ENCODE data around the gene CHGA.

The CHGA gene

DNA sequence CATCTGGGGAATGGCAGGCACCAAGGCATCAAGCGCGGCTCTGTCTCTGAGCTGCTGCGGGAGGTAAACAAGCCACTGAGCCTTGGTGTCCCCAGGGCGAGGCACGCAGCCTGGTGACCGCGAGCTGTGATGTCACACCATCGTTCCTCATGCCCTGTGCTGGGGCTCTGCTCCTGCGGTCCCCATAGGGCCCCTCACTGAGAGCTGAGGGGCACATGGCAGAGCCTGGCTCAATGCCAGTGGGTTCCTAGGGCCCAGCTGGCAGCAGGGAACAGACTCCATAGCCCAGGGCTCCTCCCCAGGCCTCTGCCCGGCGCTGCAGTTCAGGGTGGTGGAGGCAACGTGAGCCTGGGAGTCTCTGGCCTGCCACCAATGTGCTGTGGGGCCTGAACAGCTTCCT lies 22.6 kb downstream of the CHGA start:
- no peak for DNase-seq (ENCODE audit: low read depth)

DNA sequence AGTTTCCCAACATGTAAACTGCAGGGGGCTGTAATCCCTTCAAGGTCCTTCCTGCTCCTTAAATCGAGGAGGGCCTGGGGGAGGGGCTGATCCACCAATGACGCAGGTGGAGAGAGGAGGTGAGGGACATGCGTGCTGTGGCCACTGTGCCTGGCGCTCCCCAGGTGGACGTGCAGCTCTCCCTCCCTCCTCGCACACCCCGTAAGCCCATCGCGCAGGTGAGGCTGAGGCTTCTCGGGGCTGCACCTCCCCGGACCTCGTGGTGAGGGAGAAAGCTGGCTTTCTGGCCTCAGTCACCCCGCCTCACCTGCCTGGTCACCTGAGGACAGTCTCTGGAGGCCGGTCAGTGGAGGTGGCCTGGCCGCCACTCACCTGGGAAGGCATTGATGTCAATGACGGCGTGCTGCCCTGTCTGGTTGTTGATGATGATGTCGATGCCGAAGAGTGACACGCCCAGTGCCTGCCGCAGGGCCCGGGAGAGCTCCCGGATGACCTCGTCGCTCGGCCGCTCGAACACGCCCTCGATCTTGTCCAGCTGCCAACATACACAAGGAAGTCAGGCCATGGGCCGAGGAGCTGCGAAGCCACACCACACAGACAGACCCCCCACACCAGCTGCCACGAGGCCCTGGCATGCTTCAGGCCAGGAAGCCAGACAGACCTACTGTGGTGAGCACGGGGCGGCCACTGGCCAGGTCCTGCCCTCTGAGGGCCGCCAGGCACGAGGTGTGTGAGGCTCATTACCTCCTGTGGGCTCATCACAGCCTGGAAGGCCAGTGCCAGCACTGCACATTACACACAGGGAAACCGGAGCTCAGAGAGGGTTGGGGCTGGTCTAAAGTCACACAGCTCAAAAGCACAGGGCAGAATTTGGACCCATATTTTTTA lies 23.3 kb downstream of the CHGA start:
- DNase-seq (ENCODE audit: low read depth), result no peak

DNA sequence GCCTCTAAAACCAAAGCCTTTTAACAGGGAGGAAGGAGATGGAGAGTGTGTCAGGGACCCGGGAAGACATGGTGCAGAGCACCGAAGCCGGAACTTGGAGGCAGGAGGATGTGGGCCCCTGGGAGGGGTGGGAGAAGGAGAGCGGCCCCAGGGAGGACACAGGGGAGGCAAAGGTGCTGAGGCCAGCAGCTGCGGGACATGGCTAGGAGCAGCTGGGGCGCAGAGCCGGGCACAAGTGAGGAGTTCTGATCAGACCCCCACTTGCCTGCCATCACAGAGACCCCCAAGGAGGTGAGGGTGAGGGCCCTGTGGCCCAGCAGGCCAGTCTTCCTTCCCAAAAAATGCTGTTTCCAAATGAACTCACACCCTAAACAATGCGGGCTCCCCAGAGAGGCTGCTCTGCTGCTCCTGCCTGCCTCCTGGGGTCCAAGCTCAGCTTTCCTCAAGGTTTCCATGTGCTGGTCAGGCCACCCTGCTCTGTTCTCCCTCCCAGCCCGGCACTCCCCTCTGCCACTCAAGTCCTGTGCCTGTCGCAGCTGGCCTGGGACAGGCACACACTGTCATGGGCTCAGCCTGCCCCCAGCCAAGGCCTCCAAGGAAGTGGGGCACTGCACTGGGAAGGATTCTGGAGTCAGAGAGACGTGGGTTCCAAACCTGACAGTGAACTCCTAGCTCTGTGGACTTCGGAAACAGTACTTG lies 24.0 kb downstream of the CHGA start:
- no peak for DNase-seq (ENCODE audit: low read depth)

DNA sequence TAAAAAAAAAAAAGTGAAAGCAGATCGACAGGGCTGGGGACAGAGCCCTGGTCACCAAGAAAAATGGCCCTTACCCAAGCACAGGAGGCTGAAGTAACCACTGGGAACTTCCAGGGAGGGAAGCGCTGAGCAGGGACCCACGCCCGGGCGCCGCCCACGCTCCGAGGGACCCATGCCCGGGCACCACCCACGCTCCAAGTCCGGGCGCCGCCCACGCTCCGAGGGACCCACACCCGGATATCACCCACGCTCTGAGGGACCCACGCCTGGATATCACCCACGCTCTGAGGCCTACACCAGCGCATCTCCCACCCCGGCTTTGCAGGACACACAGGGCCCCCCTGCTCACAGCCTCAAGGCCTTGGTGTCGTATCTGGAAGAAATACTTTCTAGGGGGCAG lies 25.7 kb downstream of the CHGA start:
- DNase-seq (ENCODE audit: low read depth), result no peak

DNA sequence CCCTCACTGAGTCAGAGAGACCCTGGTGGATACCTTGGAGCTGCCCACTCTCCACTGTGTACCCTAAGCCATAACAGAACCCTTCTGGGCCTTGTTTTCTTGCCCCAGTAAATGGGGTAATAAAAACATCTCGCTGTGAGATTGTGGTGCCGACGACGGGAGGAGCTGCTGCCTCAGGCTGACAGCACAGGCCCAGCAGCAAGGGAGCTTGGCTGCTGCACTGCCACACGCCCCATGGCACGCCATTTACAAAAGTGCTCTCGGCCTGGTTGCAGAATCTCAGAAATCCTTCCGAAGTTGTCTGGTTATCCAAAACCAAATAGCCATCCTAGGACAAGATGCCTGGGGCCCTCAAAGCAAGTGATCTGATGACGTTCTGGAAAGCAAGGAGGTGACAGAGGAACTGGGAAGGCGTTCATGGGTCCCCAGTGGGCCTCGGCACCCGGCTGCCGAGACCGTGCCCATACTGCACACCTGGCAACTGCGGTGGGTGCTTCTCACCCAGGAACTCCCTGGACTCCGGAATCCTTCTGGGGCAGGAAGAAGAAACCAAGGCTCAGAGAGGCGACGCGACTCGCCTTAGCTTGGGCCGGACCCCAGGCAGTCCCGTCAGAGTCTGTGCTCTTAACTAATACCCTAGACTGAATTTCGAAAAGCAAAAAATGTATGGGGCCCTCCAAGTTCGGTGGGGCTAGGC lies 26.7 kb downstream of the CHGA start:
- DNase-seq (ENCODE audit: low read depth), result no peak

DNA sequence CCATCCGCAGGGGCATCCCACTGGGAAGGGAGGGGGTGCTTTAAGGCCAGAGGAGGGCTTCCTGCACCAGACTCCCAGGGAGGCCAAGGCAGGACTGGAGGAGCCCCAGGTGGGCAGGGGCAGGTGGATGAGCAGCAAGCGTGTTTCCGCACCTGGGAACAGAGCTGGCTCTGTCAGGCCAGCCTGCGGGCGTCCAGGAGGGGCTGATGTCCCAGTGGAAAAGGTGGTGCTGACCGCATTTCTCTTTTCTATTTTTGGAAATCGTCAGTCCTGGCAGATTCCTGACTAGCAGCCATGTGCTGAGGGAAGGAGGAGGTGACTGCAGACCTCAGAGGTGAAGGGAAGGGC lies 27.2 kb downstream of the CHGA start:
- no peak for DNase-seq (ENCODE audit: low read depth)

DNA sequence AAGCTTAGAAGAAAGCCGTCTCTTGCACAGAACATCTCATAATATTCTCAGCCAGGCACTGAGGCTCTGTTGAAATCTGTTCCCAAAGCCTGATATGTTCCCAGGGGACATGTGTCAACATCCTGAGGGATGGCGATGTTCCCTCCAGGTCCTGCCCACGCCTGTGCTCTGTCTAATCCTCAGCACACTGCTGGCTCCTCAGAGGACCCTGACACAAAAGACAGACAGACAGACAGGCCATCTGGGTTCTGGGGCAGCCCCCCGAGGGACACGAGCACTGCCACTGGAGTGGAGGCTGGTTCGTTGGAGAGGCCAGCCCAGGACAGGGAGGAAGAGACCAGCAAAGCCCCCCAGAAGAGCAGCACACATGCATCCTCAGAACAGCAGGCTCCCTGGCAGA lies 27.8 kb downstream of the CHGA start:
- DNase-seq (ENCODE audit: low read depth), result no peak

DNA sequence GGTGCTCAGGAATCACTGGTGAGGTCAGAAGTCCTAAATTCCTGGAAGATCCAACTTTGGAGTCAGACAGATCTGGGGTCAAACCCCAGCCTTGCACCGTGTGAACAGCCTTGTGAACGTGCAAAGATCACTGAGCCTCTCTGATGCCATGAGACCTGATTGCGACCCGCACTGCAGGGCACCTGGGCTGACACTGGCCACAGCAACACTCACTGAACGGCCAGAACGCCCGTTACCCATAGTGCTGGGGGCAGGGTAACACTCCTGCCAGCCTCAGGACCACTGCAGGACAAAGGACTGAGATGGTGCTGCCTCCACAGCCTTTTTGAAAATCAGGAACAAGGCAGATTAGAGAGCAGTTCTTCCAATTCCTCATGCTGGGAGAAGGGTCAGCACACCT lies 28.3 kb downstream of the CHGA start:
- DNase-seq (ENCODE audit: low read depth), result no peak

DNA sequence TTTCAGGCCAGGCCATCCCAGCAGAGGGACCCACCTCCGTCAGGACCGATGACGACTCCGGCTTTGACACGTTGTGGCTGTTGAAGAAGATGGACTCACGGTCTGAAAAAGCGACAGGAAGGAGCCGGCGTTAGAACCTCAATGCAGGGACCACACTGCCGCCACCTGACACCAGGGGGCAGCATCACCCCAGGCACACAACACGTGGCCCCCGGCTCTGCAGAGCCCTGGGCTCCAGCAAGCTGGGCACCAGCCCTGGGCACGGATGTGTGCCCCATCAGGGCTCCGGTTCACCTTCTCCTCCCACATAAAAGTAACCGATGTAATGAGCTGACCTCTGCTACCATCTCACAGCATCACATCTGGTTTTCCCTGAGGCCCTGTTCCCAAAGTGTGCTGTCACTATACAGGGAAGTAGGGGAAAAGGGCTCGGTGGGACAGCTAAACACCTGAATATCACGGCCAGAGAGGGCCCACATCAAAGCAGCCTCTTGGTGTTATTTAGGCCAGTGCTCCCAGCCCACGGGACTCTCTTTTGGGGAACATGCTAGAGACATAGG lies 29.0 kb downstream of the CHGA start:
- DNase-seq (ENCODE audit: low read depth), result peak; percentile 33

DNA sequence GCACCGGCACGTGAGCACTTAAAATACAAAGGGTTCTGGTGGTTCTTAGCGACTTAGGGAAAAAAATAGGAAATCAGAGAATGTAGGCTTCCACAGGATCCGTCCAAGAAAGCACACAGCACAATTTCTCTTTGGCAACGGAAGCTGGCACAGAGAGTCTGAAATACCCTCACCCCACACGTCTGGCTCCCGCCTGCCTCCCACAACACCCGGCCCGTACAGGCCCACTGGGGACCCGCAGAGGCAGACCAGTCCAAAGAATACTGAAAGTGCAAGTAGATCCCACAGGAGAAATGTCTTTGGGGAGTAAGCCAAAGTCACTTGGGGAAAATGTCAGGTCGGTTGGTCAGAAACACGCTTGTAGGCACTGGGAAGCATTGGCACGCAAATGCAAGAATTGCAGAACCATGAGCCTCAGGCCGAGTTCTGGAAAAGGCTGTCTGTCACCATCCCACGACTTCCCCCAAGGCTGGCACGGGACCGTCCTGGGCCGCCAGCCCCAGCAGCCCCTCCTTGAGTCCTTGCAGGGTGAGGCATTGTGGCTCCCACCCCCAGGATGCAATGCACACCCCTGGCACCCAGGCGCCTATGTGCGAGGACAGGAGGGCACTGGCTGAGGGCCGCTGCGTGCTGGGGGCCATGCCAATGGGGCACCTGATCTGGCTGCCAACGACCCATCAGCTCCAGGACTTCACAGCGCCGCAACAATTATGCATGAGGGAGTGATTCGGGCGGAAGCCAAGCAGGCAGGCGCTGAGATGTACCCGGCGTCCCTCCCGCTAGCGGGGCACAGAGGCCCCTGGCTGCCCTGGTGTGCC lies 29.7 kb downstream of the CHGA start:
- DNase-seq (ENCODE audit: low read depth), result no peak

DNA sequence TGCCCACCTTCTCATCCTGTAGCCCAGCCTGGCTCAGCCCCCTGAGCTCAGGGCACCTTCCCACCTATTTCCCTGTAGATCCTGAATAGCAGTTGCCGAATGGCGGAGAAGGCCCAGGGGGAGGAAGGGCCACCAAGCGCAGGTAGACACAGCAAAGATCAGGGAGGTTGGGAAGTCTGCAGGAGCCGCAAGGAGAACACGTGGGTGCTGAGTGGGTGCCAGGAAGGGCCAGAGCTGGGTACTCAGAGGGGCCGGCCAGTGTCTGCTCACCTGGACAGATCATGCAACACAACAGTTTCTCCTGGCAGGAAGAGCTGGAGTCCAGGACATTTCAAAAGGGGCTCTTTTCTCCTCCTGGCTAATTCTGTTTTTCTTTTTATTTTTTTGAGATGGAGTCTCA lies 30.6 kb downstream of the CHGA start:
- DNase-seq (ENCODE audit: low read depth), result no peak

DNA sequence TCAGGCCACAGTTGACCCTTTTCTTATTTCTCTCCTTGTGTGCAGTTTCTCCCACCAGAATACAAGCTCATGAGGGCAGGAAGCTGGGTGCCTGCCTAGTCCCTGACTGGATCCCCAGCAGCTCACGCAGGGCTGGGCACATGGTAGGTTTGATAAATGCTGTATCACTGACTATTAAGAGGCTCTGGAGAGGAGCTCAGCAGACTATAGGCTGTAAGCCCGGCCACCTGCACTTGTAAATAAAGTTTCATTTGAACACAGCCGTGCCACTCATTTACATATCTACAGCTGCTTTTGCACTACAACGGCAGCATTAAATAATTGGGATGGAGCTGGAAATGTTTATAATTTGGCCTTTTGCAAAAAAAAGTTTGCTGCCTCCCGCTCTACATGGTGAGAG lies 32.0 kb downstream of the CHGA start:
- no peak for DNase-seq (ENCODE audit: low read depth)

DNA sequence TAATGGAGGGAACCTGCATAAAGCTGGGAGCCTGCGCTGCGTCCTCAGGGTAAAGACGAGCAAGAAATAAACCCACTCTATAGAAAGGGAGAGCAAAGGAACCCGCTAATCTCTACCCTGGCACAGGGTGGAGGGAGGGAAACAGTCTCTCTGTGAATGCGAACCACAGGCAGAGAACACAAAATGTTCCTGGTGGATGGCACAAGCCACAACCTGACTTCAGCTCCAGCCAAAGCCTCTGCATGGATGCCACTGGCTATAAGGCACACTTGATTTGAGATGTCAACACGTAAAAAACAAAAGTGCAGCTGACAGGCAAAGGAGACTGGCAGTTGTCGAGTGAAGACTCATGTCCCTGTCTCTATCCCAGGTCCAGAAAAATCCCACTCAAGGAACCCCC lies 32.4 kb downstream of the CHGA start:
- no peak for DNase-seq (ENCODE audit: low read depth)

DNA sequence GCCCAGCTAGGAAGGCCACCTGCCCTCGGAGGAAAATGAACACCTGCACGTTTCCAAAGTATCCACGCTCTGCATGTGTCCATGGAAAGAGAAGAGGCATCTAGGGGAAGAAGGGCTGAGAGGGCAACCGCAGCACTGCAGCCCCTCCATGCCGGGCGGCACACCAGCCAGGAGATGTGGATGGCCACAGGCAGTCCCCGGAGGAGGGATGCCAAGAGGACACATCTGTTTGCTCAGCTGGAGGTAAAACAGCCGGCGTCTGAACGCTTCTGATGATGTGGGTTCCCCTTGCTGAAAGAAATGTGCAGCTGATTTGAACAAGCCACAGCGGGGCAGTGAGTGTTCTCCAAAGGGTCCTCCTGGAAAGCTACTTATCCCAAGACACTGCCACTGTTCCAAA lies 34.0 kb downstream of the CHGA start:
- DNase-seq (ENCODE audit: low read depth), result no peak

DNA sequence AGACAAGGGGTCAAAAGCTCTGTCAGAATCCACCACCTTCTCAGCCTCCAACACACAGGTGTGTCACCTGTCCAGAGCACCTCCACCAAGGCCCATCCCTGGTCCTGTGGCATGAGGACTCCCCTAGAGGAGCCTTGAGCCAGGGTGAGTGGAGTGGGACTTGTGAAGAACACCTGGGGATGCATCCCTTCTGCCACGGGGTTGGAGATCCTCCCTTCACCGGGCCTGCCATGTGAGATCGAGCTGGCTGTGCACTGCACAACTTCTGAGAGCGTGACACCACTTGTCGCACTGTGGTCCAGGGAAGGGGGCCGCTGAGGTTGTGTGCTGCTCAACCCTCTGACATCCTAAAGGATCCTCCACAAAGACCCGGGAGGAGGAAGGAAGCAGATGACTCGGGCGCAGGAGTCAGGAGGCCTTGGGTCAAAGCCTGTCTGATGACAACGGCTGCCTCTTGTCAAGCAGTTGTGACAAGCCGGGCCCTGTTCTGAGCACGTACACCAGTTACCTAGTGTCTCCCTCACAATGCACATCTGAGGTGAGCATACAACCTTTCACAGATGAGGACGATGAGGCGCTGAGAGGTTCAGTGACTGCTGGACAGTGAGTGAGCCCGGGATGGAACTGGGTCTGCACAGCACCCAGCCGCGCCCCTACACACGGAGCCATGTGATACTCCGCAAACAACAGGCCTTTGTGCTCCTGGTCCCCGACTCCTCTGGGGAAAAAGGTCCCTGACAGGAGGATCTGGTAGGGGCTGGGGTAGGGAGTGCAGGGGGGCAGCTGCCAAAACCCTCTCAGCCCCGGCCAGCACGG lies 35.6 kb downstream of the CHGA start:
- no peak for DNase-seq (ENCODE audit: low read depth)

DNA sequence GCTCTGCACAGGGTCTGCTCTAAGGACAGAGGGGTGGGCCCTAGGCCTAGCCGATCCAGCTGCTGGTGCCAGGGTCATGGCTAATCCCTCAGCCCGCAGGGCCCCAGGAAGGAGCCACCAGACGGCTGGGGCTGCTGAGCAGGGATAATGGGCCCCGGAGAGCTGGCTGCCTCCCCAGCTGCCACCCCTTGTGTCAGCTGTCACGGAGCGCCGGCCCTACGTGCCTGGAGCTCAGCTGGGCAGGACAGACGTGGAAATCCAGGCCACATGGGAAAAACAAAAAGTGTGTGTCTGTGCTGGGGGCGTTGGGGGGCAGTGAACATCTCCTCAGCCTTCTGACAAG lies 36.2 kb downstream of the CHGA start:
- DNase-seq (ENCODE audit: low read depth), result no peak

DNA sequence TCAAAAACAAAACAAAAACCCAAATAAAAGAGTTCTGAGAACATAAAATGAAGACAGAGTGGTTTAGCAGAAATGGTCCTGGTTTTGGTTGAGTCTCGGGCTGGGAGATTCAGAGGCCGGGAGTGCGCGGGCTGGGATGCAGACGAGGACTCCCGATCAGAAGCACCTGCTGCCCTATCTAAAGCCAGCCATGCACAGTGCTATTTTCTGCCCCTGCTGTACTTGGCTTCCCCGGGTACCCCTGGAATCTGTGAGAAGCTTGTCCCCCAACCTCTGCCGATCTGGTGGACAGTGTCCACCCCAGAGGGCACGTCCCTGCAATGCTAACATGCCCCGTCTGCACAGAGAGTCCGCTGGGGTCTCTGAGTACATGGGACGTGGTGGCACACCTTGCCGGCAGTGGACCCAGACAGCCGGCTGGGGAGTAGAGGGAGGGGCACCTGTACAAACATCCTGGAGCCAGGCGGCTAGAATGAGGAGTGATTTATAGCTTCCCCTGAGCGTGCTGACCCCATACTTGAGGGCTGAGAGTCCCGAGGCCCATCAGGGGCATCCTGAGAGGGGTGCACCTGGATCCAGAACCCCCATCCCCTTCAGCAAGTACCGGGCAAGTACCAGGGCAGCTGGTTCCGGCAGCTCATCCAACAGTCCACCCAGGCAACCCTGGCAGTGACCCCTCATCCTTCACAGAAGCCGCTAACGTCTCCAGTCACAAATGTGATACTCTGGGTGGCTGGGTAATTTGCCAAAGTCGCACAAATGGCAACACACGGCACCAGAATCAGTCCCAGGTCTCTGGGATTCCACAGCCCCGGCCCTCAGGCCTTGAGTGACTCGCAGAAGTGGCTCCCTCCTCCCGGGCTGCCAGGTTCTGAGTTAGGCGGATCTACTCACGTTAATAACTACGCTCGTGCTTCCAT lies 37.1 kb downstream of the CHGA start:
- no peak for DNase-seq (ENCODE audit: low read depth)

DNA sequence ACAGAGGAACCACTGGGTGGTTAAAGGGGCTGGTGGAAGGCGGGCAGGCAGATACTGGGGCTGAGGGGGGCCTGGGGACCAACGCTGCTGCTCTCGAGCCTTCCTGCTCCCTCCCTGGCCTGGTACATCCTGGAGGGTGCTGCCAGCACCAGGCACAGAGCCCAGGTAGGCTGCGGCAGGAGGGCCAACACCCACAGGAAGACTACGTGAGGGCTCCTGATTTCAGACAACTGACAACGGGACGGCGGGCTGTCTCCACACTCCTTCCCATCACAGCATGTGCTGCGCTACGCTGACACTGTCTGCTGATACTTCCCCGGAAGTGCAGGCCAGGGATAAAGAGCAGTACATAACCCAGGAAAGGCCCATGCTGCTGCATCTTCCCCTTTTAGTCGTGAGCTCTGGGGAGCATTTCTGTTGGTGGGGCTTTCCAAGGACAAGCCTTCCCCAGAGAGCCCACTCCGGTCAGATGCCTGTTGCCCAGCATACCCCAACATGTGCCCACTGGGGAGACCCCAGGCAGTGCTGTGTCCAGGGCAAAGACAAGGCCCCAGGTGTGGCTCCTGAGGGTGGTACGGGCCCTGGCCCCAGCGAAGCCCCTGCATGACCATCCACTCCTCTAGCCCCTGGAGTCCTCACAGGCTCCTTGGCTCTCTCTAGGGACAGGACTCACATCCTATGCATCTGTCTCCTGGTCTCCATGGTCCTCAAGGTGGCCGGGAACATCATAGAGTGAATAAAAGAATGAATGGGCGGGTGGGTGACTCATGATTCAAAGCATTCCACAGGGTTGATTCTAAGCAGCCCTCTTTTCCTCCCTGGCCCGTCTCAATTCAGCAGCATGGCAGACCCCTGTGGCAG lies 38.0 kb downstream of the CHGA start:
- DNase-seq (ENCODE audit: low read depth), result no peak

DNA sequence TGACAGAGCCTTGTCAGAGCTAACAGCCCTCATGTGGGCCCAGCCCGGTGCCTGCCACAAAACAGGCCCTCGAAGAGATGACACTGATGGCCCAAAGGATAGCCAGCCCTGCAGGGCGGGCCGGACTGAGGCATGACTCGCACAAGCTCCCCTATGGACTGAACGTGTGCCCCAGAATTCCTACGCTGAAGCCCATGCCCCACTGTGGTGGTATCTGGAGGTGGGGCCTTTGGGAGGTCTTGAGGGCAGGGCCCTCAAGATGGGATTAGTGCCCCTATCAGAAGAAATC lies 38.6 kb downstream of the CHGA start:
- no peak for DNase-seq (ENCODE audit: low read depth)
